NCI-H524 (cell line): Measurements from ENCODE around the gene CADM4.
"Not testable (repeated sequence)": the region's sequence is repeated elsewhere in the genome, so short reads cannot be mapped to it uniquely, and the experiment has no call there.

ENCODE experiments used
- DNase-seq, 2 experiments: peaks; one replicate each; lab custom pipeline; 2025; lab: John Stamatoyannopoulos, UW

The CADM4 gene

GRCh38 chr19:43639519-43640423 is at the start of gene CADM4:
CADM4 (minus strand) TSS chr19:43639850; CDS start chr19:43639790, 60 bp downstream.
- no peak for DNase-seq

- DNase-seq = no peak
Measured at GRCh38 chr19:43688059-43688701, 48.5 kb upstream of the CADM4 start.

GRCh38 chr19:43687660-43687997 is 48.0 kb upstream of the CADM4 start:
- no peak for DNase-seq

GRCh38 chr19:43684326-43684725 is 44.7 kb upstream of the CADM4 start:
- DNase-seq = no peak

GRCh38 chr19:43683905-43684304 is 44.3 kb upstream of the CADM4 start:
- no peak for DNase-seq

- no peak for DNase-seq
Measured at GRCh38 chr19:43682824-43683661, 43.4 kb upstream of the CADM4 start.

- DNase-seq = not testable (repeated sequence)
Measured at GRCh38 chr19:43682269-43682668, 42.6 kb upstream of the CADM4 start.

- no peak for DNase-seq
Measured at GRCh38 chr19:43681821-43682220, 42.2 kb upstream of the CADM4 start.

GRCh38 chr19:43678512-43679261 is 39.0 kb upstream of the CADM4 start:
- no peak for DNase-seq

GRCh38 chr19:43675906-43676305 is 36.3 kb upstream of the CADM4 start:
- no peak for DNase-seq

- DNase-seq = no peak
Measured at GRCh38 chr19:43675269-43675879, 35.7 kb upstream of the CADM4 start.

GRCh38 chr19:43674596-43674995 is 34.9 kb upstream of the CADM4 start:
- DNase-seq = no peak

- no peak for DNase-seq
Measured at GRCh38 chr19:43674183-43674582, 34.5 kb upstream of the CADM4 start.

- no peak for DNase-seq
Measured at GRCh38 chr19:43673637-43674036, 34.0 kb upstream of the CADM4 start.

GRCh38 chr19:43672061-43672679 is 32.5 kb upstream of the CADM4 start:
- no peak for DNase-seq

GRCh38 chr19:43668406-43669109 is 28.9 kb upstream of the CADM4 start:
- DNase-seq = peak; percentile 74 to 75

GRCh38 chr19:43667876-43668405 is 28.3 kb upstream of the CADM4 start:
- peak; percentile 10 to 74 for DNase-seq

GRCh38 chr19:43667126-43667875 is 27.7 kb upstream of the CADM4 start:
- DNase-seq = no peak

GRCh38 chr19:43664018-43664417 is 24.4 kb upstream of the CADM4 start:
- no peak for DNase-seq
